HEK293 (cell line): ENCODE data around the gene TFE3.
"Not testable (repeated sequence)": the region's sequence is repeated elsewhere in the genome, so short reads cannot be mapped to it uniquely, and the experiment has no call there.

Source experiments
- CTCF ChIP-seq: fragments of 450-650 bp; formaldehyde crosslinking; IDR thresholded peaks from 2 replicates; pipeline ENCODE4 v1.5.1; 2016; ENCODE audit warnings: missing biosample characterization, missing genetic modification characterization
- ZNF423 ChIP-seq: fragments of 450-650 bp; formaldehyde crosslinking; IDR thresholded peaks from 2 replicates; pipeline ENCODE4 v1.5.1; 2016; ENCODE audit warnings: missing biosample characterization, missing genetic modification characterization
- TF ChIP-seq, protein P1 (sequence below): fragments of 450-650 bp; formaldehyde crosslinking; IDR thresholded peaks from 2 replicates; pipeline ENCODE4 v1.5.1; 2016; ENCODE audit warnings: missing biosample characterization, missing genetic modification characterization

DNA sequence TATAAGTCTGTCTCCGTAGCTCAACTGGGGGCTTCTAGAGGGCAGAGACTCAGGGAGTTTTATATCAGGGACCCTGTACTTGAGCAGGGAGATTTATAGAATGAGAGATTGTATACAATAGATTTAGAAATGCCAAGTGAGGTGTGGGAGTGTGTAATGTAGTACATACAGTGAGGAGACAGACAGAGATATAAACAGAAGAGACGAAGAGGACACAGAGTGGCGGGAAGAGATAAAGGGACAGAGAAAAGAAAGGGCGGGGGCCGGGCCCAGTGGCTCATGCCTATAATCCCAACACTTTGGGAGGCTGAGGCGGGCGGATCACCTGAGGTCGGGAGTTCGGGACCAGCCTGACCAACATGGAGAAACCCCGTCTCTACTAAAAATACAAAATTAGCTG, 62.8 kb downstream of the TFE3 start:
- not testable (repeated sequence) for TF ChIP-seq CTCF (tag by site-specific recombination); ZNF423
- TF ChIP-seq, protein P1, sequence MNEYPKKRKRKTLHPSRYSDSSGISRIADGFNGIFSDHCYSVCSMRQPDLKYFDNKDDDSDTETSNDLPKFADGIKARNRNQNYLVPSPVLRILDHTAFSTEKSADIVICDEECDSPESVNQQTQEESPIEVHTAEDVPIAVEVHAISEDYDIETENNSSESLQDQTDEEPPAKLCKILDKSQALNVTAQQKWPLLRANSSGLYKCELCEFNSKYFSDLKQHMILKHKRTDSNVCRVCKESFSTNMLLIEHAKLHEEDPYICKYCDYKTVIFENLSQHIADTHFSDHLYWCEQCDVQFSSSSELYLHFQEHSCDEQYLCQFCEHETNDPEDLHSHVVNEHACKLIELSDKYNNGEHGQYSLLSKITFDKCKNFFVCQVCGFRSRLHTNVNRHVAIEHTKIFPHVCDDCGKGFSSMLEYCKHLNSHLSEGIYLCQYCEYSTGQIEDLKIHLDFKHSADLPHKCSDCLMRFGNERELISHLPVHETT (tag by site-specific recombination), result not testable (repeated sequence)
